CD4-positive, alpha-beta memory T cell (primary cell): ENCODE measurements around the gene EEF1AKMT4. TPM values are rescaled to one million over a fixed set of nuclear protein-coding genes. Genes with fewer than 3 reads are reported as not detected.

ENCODE experiments used
- CTCF ChIA-PET: fragments of 350-600 bp; sonication (Branson Sonifier 250); formaldehyde crosslinking; loops from one replicate; lab custom pipeline; 2021; ENCODE audit warnings: inconsistent platforms; ENCODE audit not compliant: partially characterized antibody; lab: Charles Lee
- POLR2A ChIA-PET: fragments of 350-600 bp; sonication (Branson Sonifier 250); formaldehyde crosslinking; loops from one replicate; lab custom pipeline; 2021; ENCODE audit not compliant: partially characterized antibody; lab: Charles Lee
- DNase-seq, 5 donors: peaks; one replicate each; pipeline versions ENCODE4 v3.0.0 to v3.0.0-alpha.2; 2020 to 2022; ENCODE audit warnings: mixed read lengths in 1 of 5
- H3K27ac ChIP-seq: one replicate; pipeline ENCODE4 v1.7.0; 2013; ENCODE audit warnings: low read depth, low read length
- H3K27me3 ChIP-seq: 2 replicates; pipeline ENCODE4 v1.7.0; 2013; ENCODE audit warnings: mild to moderate bottlenecking, low read length, moderate library complexity; ENCODE audit not compliant: insufficient read depth
- H3K36me3 ChIP-seq: 2 replicates; pipeline ENCODE4 v1.7.0; 2013; ENCODE audit warnings: mild to moderate bottlenecking, low read length, moderate library complexity; ENCODE audit not compliant: insufficient read depth
- H3K4me1 ChIP-seq: 2 replicates; pipeline ENCODE4 v1.7.0; 2013; ENCODE audit warnings: mild to moderate bottlenecking, low read length, moderate library complexity; ENCODE audit not compliant: insufficient read depth
- H3K4me3 ChIP-seq, 2 donors: one replicate each; pipeline ENCODE4 v1.7.0; 2013; ENCODE audit warnings: low read length in 2 of 2, mild to moderate bottlenecking in 1 of 2
- H3K9me3 ChIP-seq, 2 donors: one replicate each; pipeline ENCODE4 v1.7.0; 2013; ENCODE audit warnings: low read length in 2 of 2, control low read depth in 1 of 2; ENCODE audit not compliant: control insufficient read depth in 1 of 2
- H3K27ac Mint-ChIP-seq, 7 donors: one replicate each; pipeline ENCODE4 v1.8.0; 2020 to 2021; ENCODE audit warnings: mixed read lengths in 7 of 7, mild to moderate bottlenecking in 6 of 7, inconsistent platforms in 3 of 7, moderate library complexity in 3 of 7
- H3K27me3 Mint-ChIP-seq, 2 donors: one replicate each; pipeline ENCODE4 v1.8.0; 2020 to 2021; ENCODE audit warnings: mixed read lengths in 2 of 2
- H3K36me3 Mint-ChIP-seq, 2 donors: one replicate each; pipeline ENCODE4 v1.8.0; 2020 to 2021; ENCODE audit warnings: mixed read lengths in 2 of 2, inconsistent platforms in 1 of 2, mild to moderate bottlenecking in 1 of 2
- H3K4me1 Mint-ChIP-seq, 4 donors: one replicate each; pipeline ENCODE4 v1.8.0; 2020 to 2021; ENCODE audit warnings: mixed read lengths in 4 of 4, mild to moderate bottlenecking in 1 of 4
- H3K4me3 Mint-ChIP-seq, 8 donors: one replicate each; pipeline ENCODE4 v1.8.0; 2020 to 2021; ENCODE audit warnings: mixed read lengths in 8 of 8, mild to moderate bottlenecking in 7 of 8, moderate library complexity in 6 of 8, inconsistent platforms in 3 of 8
- H3K9me3 Mint-ChIP-seq, 8 donors: one replicate each; pipeline ENCODE4 v1.8.0; 2020 to 2021; ENCODE audit warnings: mixed read lengths in 8 of 8, mild to moderate bottlenecking in 5 of 8, inconsistent platforms in 3 of 8, moderate library complexity in 1 of 8
- intact Hi-C: fragments of 100-400 bp; cut with micrococcal nuclease; formaldehyde crosslinking; loops from one replicate; pipeline ENCODE4 v1.15.1; 2023
- polyA plus RNA-seq, 2 donors: library from polyadenylated mRNA; unstranded; fragments of 300-500 nt; fragmentation: Illumina TruSeq; gene quantifications; one replicate each; pipeline ENCODE4 v1.2.3, GENCODE V29; 2021
- total RNA-seq, 2 experiments: library from RNA; stranded (reverse); gene quantifications; one replicate each; pipeline ENCODE4 v1.2.3, GENCODE V29; 2021

EEF1AKMT4 gene
- total and polyA plus RNA-seq, 4 experiments from 2014 or later, result 1.7 to 4.6 (median 2.9) TPM

GRCh38 chr3:184239708-184240107 lies 9.8 kb upstream of the EEF1AKMT4 start:
- Histone ChIP-seq H3K27ac (no peak overlapping the region), H3K9me3 (no peaks in the 10 kb centered on the region), H3K36me3 (peaks cover 22% of the 10 kb centered on the region), H3K27me3 (no peaks in the 10 kb centered on the region), H3K4me1 (no peaks in the 10 kb centered on the region), H3K4me3 (no peak overlapping the region)
- peaks cover 0 to 2% of the 10 kb centered on the region in 2 donors for H3K27me3 Mint-ChIP-seq
- DNase-seq, result no peak
- intact Hi-C loops, result no loop called here
- no peaks in the 10 kb centered on the region for H3K4me1 Mint-ChIP-seq
- POLR2A ChIA-PET, result interaction anchor here (0.6 kb wide), 1 partner anchor 12 kb away, joined by 3 read pairs; no protein-coding TSS in a partner anchor
- H3K36me3 Mint-ChIP-seq, result peaks cover 26% of the 10 kb centered on the region in 2 donors
- no peaks in the 10 kb centered on the region for H3K9me3 Mint-ChIP-seq
- H3K4me3 Mint-ChIP-seq, result peak overlapping the region in 1 of 8 donors; percentile 68
- H3K27ac Mint-ChIP-seq, result no peak overlapping the region
- CTCF ChIA-PET, result interaction anchor here (1.0 to 8.3 kb wide), 5 partner anchors 10 to 104 kb away, joined by 3 to 59 read pairs (median 5); partner anchors contain the start of genes EEF1AKMT4, EIF2B5 and VWA5B2

- no peaks in the 10 kb centered on the region for H3K9me3 ChIP-seq
- CTCF ChIA-PET, result interaction anchor here (1.0 to 8.3 kb wide), 6 partner anchors 9 to 105 kb away, joined by 3 to 59 read pairs (median 4); partner anchors contain the start of genes EEF1AKMT4, EIF2B5 and VWA5B2
- H3K4me1 Mint-ChIP-seq, result no peaks in the 10 kb centered on the region
- H3K27ac ChIP-seq, result no peak overlapping the region
- H3K4me3 ChIP-seq, result no peak overlapping the region
- DNase-seq, result no peak
- peaks cover 31% of the 10 kb centered on the region for H3K36me3 ChIP-seq
- intact Hi-C loops, result no loop called here
- H3K4me3 Mint-ChIP-seq, result no peak overlapping the region
- no peaks in the 10 kb centered on the region for H3K4me1 ChIP-seq
- no peaks in the 10 kb centered on the region for H3K27me3 ChIP-seq
- peaks cover 0 to 2% of the 10 kb centered on the region in 2 donors for H3K27me3 Mint-ChIP-seq
- no peaks in the 10 kb centered on the region for H3K9me3 Mint-ChIP-seq
- H3K27ac Mint-ChIP-seq, result no peak overlapping the region
- H3K36me3 Mint-ChIP-seq, result peaks cover 32 to 35% of the 10 kb centered on the region in 2 donors
- POLR2A ChIA-PET, result interaction anchor here (0.9 kb wide), 2 partner anchors 9 to 19 kb away, joined by 3 to 4 read pairs; partner anchors contain the start of gene EEF1AKMT4
Measured at GRCh38 chr3:184240384-184241140, 8.9 kb upstream of the EEF1AKMT4 start.

- Mint-ChIP-seq H3K4me1 (peaks cover 0 to 5% (median 1%) of the 10 kb centered on the region in 4 donors), H3K4me3 (no peak overlapping the region), H3K27me3 (peaks cover 0 to 2% of the 10 kb centered on the region in 2 donors), H3K27ac (no peak overlapping the region), H3K9me3 (no peaks in the 10 kb centered on the region), H3K36me3 (peaks cover 37 to 40% of the 10 kb centered on the region in 2 donors)
- Histone ChIP-seq H3K27me3 (no peaks in the 10 kb centered on the region), H3K4me1 (no peaks in the 10 kb centered on the region), H3K36me3 (peaks cover 32% of the 10 kb centered on the region), H3K27ac (no peak overlapping the region), H3K4me3 (no peak overlapping the region), H3K9me3 (no peaks in the 10 kb centered on the region)
- ChIA-PET POLR2A (interaction anchor here (0.9 kb wide), 1 partner anchor 9 kb away, joined by 4 read pairs; the partner anchor contains the start of gene EEF1AKMT4), CTCF (interaction anchor here (1.0 to 8.3 kb wide), 3 partner anchors 9 to 13 kb away, joined by 3 to 59 read pairs (median 7); partner anchors contain the start of genes EEF1AKMT4 and VWA5B2)
- intact Hi-C loops, result no loop called here
- no peak for DNase-seq
Measured at GRCh38 chr3:184241141-184241446, 8.4 kb upstream of the EEF1AKMT4 start.

- no peak overlapping the region for H3K27ac ChIP-seq
- Mint-ChIP-seq H3K27ac (no peak overlapping the region), H3K27me3 (peaks cover 0 to 2% of the 10 kb centered on the region in 2 donors), H3K9me3 (no peaks in the 10 kb centered on the region), H3K4me3 (no peak overlapping the region), H3K4me1 (peaks cover 0 to 6% (median 2%) of the 10 kb centered on the region in 4 donors), H3K36me3 (peaks cover 38 to 41% of the 10 kb centered on the region in 2 donors)
- H3K36me3 ChIP-seq, result peaks cover 32% of the 10 kb centered on the region
- H3K9me3 ChIP-seq, result no peaks in the 10 kb centered on the region
- ChIA-PET CTCF (interaction anchor here (0.8 to 8.3 kb wide), 4 partner anchors 14 to 345 kb away, joined by 3 to 59 read pairs (median 4); partner anchors contain the start of gene VWA5B2), POLR2A (no interaction called here)
- no peaks in the 10 kb centered on the region for H3K4me1 ChIP-seq
- no peak overlapping the region for H3K4me3 ChIP-seq
- intact Hi-C loops, result no loop called here
- DNase-seq, result no peak
- H3K27me3 ChIP-seq, result no peaks in the 10 kb centered on the region
Measured at GRCh38 chr3:184241447-184242296, 7.8 kb upstream of the EEF1AKMT4 start.

GRCh38 chr3:184242297-184242685 lies 7.2 kb upstream of the EEF1AKMT4 start:
- Histone ChIP-seq H3K27me3 (no peaks in the 10 kb centered on the region), H3K4me3 (no peak overlapping the region), H3K9me3 (no peaks in the 10 kb centered on the region), H3K27ac (no peak overlapping the region), H3K36me3 (peaks cover 32% of the 10 kb centered on the region), H3K4me1 (no peaks in the 10 kb centered on the region)
- peaks cover 0 to 6% (median 4%) of the 10 kb centered on the region in 4 donors for H3K4me1 Mint-ChIP-seq
- no peak overlapping the region for H3K4me3 Mint-ChIP-seq
- no peaks in the 10 kb centered on the region for H3K9me3 Mint-ChIP-seq
- CTCF ChIA-PET, result interaction anchor here (0.9 to 8.3 kb wide), 3 partner anchors 15 to 96 kb away, joined by 3 to 59 read pairs (median 5); partner anchors contain the start of gene VWA5B2
- H3K36me3 Mint-ChIP-seq, result peaks cover 38 to 41% of the 10 kb centered on the region in 2 donors
- DNase-seq, result no peak
- intact Hi-C loops, result no loop called here
- peaks cover 0 to 2% of the 10 kb centered on the region in 2 donors for H3K27me3 Mint-ChIP-seq
- POLR2A ChIA-PET, result no interaction called here
- no peak overlapping the region for H3K27ac Mint-ChIP-seq

- Mint-ChIP-seq H3K4me3 (peak within 1 kb of the TSS; percentile 88 to 99 (median 96)), H3K27me3 (peaks cover 0 to 4% of the 10 kb centered on the region in 2 donors), H3K27ac (peak within 1 kb of the TSS; percentile 92 to 100 (median 96)), H3K9me3 (peaks cover 0 to 3% (median 0%) of the 10 kb centered on the region in 8 donors), H3K4me1 (peaks cover 8 to 20% (median 12%) of the 10 kb centered on the region in 4 donors), H3K36me3 (peaks cover 22 to 34% of the 10 kb centered on the region in 2 donors)
- Histone ChIP-seq H3K27me3 (no peaks in the 10 kb centered on the region), H3K4me3 (peak within 1 kb of the TSS; percentile 92 to 99), H3K27ac (peak within 1 kb of the TSS; percentile 66), H3K9me3 (no peaks in the 10 kb centered on the region), H3K36me3 (peaks cover 20% of the 10 kb centered on the region), H3K4me1 (peaks cover 11% of the 10 kb centered on the region)
- CTCF ChIA-PET, result interaction anchor here (0.9 to 8.9 kb wide), 5 partner anchors 21 to 364 kb away, joined by 3 to 76 read pairs (median 8); partner anchors contain the start of genes PARL and VWA5B2
- POLR2A ChIA-PET, result interaction anchor here (1.1 to 2.0 kb wide), 5 partner anchors 11 to 113 kb away, joined by 3 to 16 read pairs (median 5); partner anchors contain the start of genes CAMK2N2, CLCN2, EIF2B5 and POLR2H
- peak; percentile 83 to 87 (median 84) for DNase-seq
- intact Hi-C loops, result loop anchor here (1.0 to 5.0 kb wide), 9 partner anchors 12 to 1339 kb away; partner anchors contain the start of genes ABCC5, ABCF3, AP2M1 and EIF2B5
Measured at GRCh38 chr3:184248454-184249411, 739 bp upstream of the EEF1AKMT4 start, which contains the start of gene ALG3. TSS of gene ALG3 (minus strand) at chr3:184248962. CDS start at chr3:184248940, 22 bp downstream.
